Endodermal cell (in vitro differentiated cells): Measurements from ENCODE around the gene OPTN. TPM values are rescaled to one million over a fixed set of nuclear protein-coding genes. Genes with fewer than 3 reads are reported as not detected.

Experiments
- DNase-seq: peaks from one replicate; pipeline ENCODE4 v3.0.0-alpha.2; 2017
- H3K27ac ChIP-seq: 2 replicates; pipeline ENCODE4 v1.5.1; 2013; ENCODE audit warnings: mild to moderate bottlenecking, low read depth, low read length, moderate library complexity
- H3K27me3 ChIP-seq: 2 replicates; pipeline ENCODE4 v1.6.1; 2013; ENCODE audit warnings: mild to moderate bottlenecking, low read length, moderate library complexity; ENCODE audit not compliant: insufficient read depth, control insufficient read depth, poor library complexity, severe bottlenecking
- H3K36me3 ChIP-seq: 2 replicates; pipeline ENCODE4 v1.7.0; 2013; ENCODE audit warnings: mild to moderate bottlenecking, low read length, moderate library complexity; ENCODE audit not compliant: control insufficient read depth, insufficient read depth
- H3K4me1 ChIP-seq: one replicate; pipeline ENCODE4 v1.7.0; 2013; ENCODE audit warnings: low read length; ENCODE audit not compliant: control insufficient read depth, insufficient read depth
- H3K4me3 ChIP-seq: 2 replicates; pipeline ENCODE4 v1.5.1; 2013; ENCODE audit warnings: mild to moderate bottlenecking, low read length, moderate library complexity
- H3K9ac ChIP-seq: 2 replicates; pipeline ENCODE4 v1.6.1; 2013; ENCODE audit warnings: mild to moderate bottlenecking, low read length, moderate library complexity; ENCODE audit not compliant: poor library complexity, severe bottlenecking; ENCODE audit errors: extremely low read depth
- H3K9me3 ChIP-seq: 2 replicates; pipeline ENCODE4 v1.6.1; 2013; ENCODE audit warnings: mild to moderate bottlenecking, low read length, moderate library complexity; ENCODE audit not compliant: control insufficient read depth
- H3K27ac Mint-ChIP-seq: 2 replicates; pipeline ENCODE4 v1.8.0; 2020; ENCODE audit warnings: mixed read lengths
- H3K27me3 Mint-ChIP-seq: 2 replicates; pipeline ENCODE4 v1.8.0; 2021; ENCODE audit warnings: mild to moderate bottlenecking, mixed read lengths; ENCODE audit not compliant: insufficient read depth
- H3K36me3 Mint-ChIP-seq: 2 replicates; pipeline ENCODE4 v1.8.0; 2020; ENCODE audit warnings: low read depth, mixed read lengths
- H3K4me1 Mint-ChIP-seq: 2 replicates; pipeline ENCODE4 v1.8.0; 2020; ENCODE audit warnings: mixed read lengths
- H3K4me3 Mint-ChIP-seq: 2 replicates; pipeline ENCODE4 v1.8.0; 2020; ENCODE audit warnings: mild to moderate bottlenecking, moderate library complexity, mixed read lengths
- H3K9me3 Mint-ChIP-seq: 2 replicates; pipeline ENCODE4 v1.8.0; 2020; ENCODE audit warnings: mild to moderate bottlenecking, mixed read lengths
- CTCF ChIP-seq: fragments of 200-600 bp; sonication (generic); conservative IDR thresholded peaks from 2 replicates; pipeline ENCODE4 v1.5.0; 2021; ENCODE audit warnings: antibody characterized with exemption, mild to moderate bottlenecking
- WGBS, 2 experiments: methylation state at CpG; one replicate each; pipeline versions ENCODE4 v1.1.5 to v1.1.7; 2013; ENCODE audit warnings: missing lambda C conversion rate in 2 of 2, mixed read lengths in 1 of 2; ENCODE audit not compliant: insufficient coverage in 1 of 2, insufficient read length in 1 of 2; 5-methylcytosine and 5-hydroxymethylcytosine counted together
- total RNA-seq, 2 donors: library from RNA; stranded (reverse); fragmentation: NEBNext Ultra II Directional in 1 of 2; extraction: Animal tissue kit (Norgen Biotek cat#: 25700) in 1 of 2; gene quantifications; 2 replicates in 1 of 2; 3 replicates in 1 of 2; pipeline ENCODE4 v1.2.1, GENCODE V29; 2021

The OPTN gene
- total RNA-seq, 2 donors from 2014 or later: 22.7 to 23.3 TPM

DNA sequence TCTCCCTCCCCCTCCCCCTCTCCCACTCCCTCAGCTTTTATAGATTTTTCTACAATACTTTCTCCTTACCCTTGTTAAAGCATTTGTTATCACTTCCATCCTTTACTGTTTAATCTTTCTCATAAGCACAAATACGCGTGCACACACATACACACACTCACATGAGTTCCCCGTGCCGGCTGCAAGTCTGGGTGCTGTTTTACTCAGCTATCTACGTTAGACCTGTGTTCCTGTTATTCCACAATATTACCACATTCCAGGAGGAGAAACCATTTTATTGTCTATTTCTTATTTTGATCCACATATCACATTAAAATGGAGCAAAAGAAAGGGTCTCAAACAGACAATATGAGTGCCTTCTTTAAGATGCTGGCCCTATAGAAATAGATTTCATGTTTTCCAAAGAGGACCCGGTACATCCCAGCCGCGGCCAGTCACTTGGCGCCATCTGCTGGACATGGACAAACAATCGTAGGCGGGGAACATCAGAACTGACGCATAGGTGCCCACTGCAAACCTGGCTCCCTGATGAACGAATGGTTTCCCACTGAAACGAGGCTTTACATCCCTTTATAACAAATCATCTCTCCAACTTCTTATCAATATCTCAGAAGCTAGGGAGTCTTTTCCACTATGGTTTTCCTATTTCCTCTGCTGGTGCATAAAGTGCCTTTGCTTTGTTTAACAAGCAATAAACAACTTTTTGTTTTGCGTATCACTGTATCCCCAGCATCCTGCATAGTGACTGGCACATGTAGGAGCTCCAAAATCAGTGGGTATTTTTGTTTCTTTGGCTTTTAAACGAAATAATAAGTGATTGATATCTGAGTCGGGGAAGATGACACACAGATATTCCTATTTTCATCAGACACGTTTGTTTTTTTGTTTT, 25.2 kb upstream of the OPTN start:
- Mint-ChIP-seq H3K27me3 (no peaks in the 10 kb centered on the region), H3K27ac (no peak overlapping the region), H3K9me3 (peaks cover 42% of the 10 kb centered on the region), H3K4me1 (no peaks in the 10 kb centered on the region), H3K36me3 (peaks cover 4% of the 10 kb centered on the region), H3K4me3 (no peak overlapping the region)
- DNase-seq: peak; percentile 94
- Histone ChIP-seq H3K9me3 (peaks cover 15% of the 10 kb centered on the region), H3K36me3 (no peaks in the 10 kb centered on the region), H3K27ac (no peak overlapping the region), H3K27me3 (no peaks in the 10 kb centered on the region), H3K4me1 (no peaks in the 10 kb centered on the region), H3K4me3 (no peak overlapping the region), H3K9ac (peak overlapping the region; percentile 11)
- TF ChIP-seq CTCF: peak; percentile 95
- 37 to 41% methylated on average over 14 to 18 of the region's 18 CpGs for WGBS, 2 experiments

GRCh38 chr10:13078912-13079775, 20.8 kb upstream of the OPTN start:
- no peaks in the 10 kb centered on the region for H3K27me3 Mint-ChIP-seq

GRCh38 chr10:13079776-13080050, 20.2 kb upstream of the OPTN start:
- no peak overlapping the region for H3K4me3 Mint-ChIP-seq
- no peak overlapping the region for H3K27ac ChIP-seq
- no peak for TF ChIP-seq CTCF
- H3K27me3 ChIP-seq: no peaks in the 10 kb centered on the region
- no peaks in the 10 kb centered on the region for H3K36me3 ChIP-seq
- peaks cover 34% of the 10 kb centered on the region for H3K9me3 ChIP-seq
- no peak overlapping the region for H3K9ac ChIP-seq
- no peaks in the 10 kb centered on the region for H3K4me1 Mint-ChIP-seq
- H3K36me3 Mint-ChIP-seq: peaks cover 4% of the 10 kb centered on the region
- H3K9me3 Mint-ChIP-seq: peaks cover 51% of the 10 kb centered on the region
- H3K27ac Mint-ChIP-seq: no peak overlapping the region
- no peaks in the 10 kb centered on the region for H3K27me3 Mint-ChIP-seq
- no peaks in the 10 kb centered on the region for H3K4me1 ChIP-seq
- no peak for DNase-seq
- WGBS, 2 experiments: 83 to 85% methylated on average over 1 to 2 of the region's 2 CpGs
- no peak overlapping the region for H3K4me3 ChIP-seq

More at GRCh38 chr10:13078912-13079775, 20.8 kb upstream of the OPTN start:
- Mint-ChIP-seq H3K9me3 (peaks cover 46% of the 10 kb centered on the region), H3K36me3 (no peaks in the 10 kb centered on the region), H3K27ac (no peak overlapping the region), H3K4me3 (no peak overlapping the region), H3K4me1 (no peaks in the 10 kb centered on the region)
- DNase-seq: peak; percentile 86
- no peak overlapping the region for H3K9ac ChIP-seq
- peaks cover 29% of the 10 kb centered on the region for H3K9me3 ChIP-seq
- no peaks in the 10 kb centered on the region for H3K36me3 ChIP-seq
- H3K4me3 ChIP-seq: no peak overlapping the region
- H3K27ac ChIP-seq: no peak overlapping the region
- H3K4me1 ChIP-seq: no peaks in the 10 kb centered on the region
- H3K27me3 ChIP-seq: no peaks in the 10 kb centered on the region
- 91 to 92% methylated on average over 12 to 14 of the region's 16 CpGs for WGBS, 2 experiments
- TF ChIP-seq CTCF: no peak
